Activated T-helper 2 cell treated with anti-CD3 and anti-CD28 coated beads, Interferon-gamma antibody, Interleukin-2, Interleukin-4, amounts not matched to agents 10 μg/mL and 5 μg/mL and 100 μg/mL, durations not matched to agents 14 hours and 24 hours and 36 hours (primary cell): ENCODE results near the gene MALAT1. TPM values are rescaled to one million over a fixed set of nuclear protein-coding genes. Genes with fewer than 3 reads are reported as not detected.
"Not testable (repeated sequence)": the region's sequence is repeated elsewhere in the genome, so short reads cannot be mapped to it uniquely, and the experiment has no call there.

Experiments
- DNase-seq: peaks from one replicate; pipeline ENCODE4 v3.0.0; 2021; ENCODE audit warnings: low spot score
- H3K27ac Mint-ChIP-seq: one replicate; pipeline ENCODE4 v1.8.0; 2021; ENCODE audit warnings: mixed read lengths
- H3K27me3 Mint-ChIP-seq: one replicate; pipeline ENCODE4 v1.8.0; 2021; ENCODE audit warnings: low read depth, mixed read lengths
- H3K36me3 Mint-ChIP-seq: one replicate; pipeline ENCODE4 v1.8.0; 2021; ENCODE audit warnings: low read depth, mixed read lengths
- H3K4me1 Mint-ChIP-seq: one replicate; pipeline ENCODE4 v1.8.0; 2021; ENCODE audit warnings: low read depth, mixed read lengths
- H3K4me3 Mint-ChIP-seq: one replicate; pipeline ENCODE4 v1.8.0; 2021; ENCODE audit warnings: low read depth, mild to moderate bottlenecking, moderate library complexity, mixed read lengths
- H3K9me3 Mint-ChIP-seq: one replicate; pipeline ENCODE4 v1.8.0; 2021; ENCODE audit warnings: mixed read lengths
- intact Hi-C: fragments of 100-400 bp; cut with micrococcal nuclease; formaldehyde crosslinking; loops from one replicate; pipeline ENCODE4 v1.15.1; 2023
- total RNA-seq: library from RNA; stranded (reverse); gene quantifications from 2 replicates; pipeline ENCODE4 v1.2.3, GENCODE V29; 2022

The MALAT1 gene
- total RNA-seq, 1 donor from 2014 or later = 4,338 TPM

- Mint-ChIP-seq H3K4me1 (peaks cover 37% of the 10 kb centered on the region), H3K36me3 (no peaks in the 10 kb centered on the region)
Measured at GRCh38 chr11:65503949-65504673, 5.3 kb downstream of the MALAT1 start.

GRCh38 chr11:65504674-65505465 lies 6.0 kb downstream of the MALAT1 start:
- H3K27ac Mint-ChIP-seq = peak overlapping the region; percentile 72
- peaks cover 39% of the 10 kb centered on the region for H3K4me1 Mint-ChIP-seq
- intact Hi-C loops = no loop called here
- H3K9me3 Mint-ChIP-seq = no peaks in the 10 kb centered on the region
- DNase-seq = no peak
- H3K36me3 Mint-ChIP-seq = no peaks in the 10 kb centered on the region
- no peak overlapping the region for H3K4me3 Mint-ChIP-seq
- H3K27me3 Mint-ChIP-seq = no peaks in the 10 kb centered on the region

More at GRCh38 chr11:65503949-65504673, 5.3 kb downstream of the MALAT1 start:
- H3K27me3 Mint-ChIP-seq = no peaks in the 10 kb centered on the region
- no peak for DNase-seq
- peak overlapping the region; percentile 74 for H3K27ac Mint-ChIP-seq
- H3K9me3 Mint-ChIP-seq = no peaks in the 10 kb centered on the region
- intact Hi-C loops = no loop called here
- H3K4me3 Mint-ChIP-seq = no peak overlapping the region

- no peak for DNase-seq
- Mint-ChIP-seq H3K4me1 (peaks cover 42% of the 10 kb centered on the region), H3K4me3 (no peak overlapping the region), H3K27ac (peak overlapping the region; percentile 59), H3K27me3 (no peaks in the 10 kb centered on the region), H3K36me3 (no peaks in the 10 kb centered on the region), H3K9me3 (no peaks in the 10 kb centered on the region)
- intact Hi-C loops = no loop called here
Measured at GRCh38 chr11:65505466-65506289, 6.8 kb downstream of the MALAT1 start.

- H3K27me3 Mint-ChIP-seq = no peaks in the 10 kb centered on the region
- no peaks in the 10 kb centered on the region for H3K9me3 Mint-ChIP-seq
- H3K36me3 Mint-ChIP-seq = no peaks in the 10 kb centered on the region
- intact Hi-C loops = no loop called here
- DNase-seq = no peak
- no peak overlapping the region for H3K4me3 Mint-ChIP-seq
- peaks cover 43% of the 10 kb centered on the region for H3K4me1 Mint-ChIP-seq
- H3K27ac Mint-ChIP-seq = peak overlapping the region; percentile 59
Measured at GRCh38 chr11:65506290-65506771, 7.5 kb downstream of the MALAT1 start.

DNA sequence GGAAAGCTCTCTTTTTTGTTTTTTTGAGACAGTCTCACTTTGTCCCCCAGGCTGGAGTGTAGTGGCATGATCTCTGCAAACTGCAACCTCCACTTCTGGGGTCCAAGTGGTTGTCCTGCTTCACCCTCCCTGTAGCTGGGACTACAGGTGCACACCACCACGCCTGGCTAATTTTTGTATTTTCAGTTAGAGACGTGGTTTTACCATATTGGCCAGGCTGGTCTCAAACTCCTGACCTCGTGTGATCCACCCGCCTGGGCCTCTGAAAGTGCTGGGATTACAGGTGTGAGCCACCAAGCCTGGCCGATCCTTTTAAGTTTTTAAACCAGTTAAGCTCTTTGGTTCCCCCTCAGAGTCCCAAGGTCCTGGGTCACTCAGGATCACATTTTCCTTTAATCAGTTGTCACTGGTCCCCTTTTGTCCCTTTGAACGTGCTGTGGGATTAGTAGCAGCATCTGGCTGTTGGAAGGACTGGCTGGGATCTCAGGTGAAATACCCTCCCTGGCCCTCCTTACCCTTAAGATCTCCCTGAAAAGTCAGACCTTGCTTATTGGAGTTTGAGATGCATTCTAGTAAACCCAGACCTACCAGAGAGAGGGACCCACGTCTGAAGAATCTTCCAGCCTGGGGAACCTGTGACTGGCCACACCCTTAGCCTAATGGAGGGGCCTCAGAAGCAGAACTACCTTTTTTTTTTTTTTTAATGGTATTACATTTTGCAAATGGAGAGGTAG lies 8.1 kb downstream of the MALAT1 start:
- Mint-ChIP-seq H3K27me3 (no peaks in the 10 kb centered on the region), H3K9me3 (no peaks in the 10 kb centered on the region), H3K4me3 (peak overlapping the region; percentile 49), H3K27ac (peak overlapping the region; percentile 59), H3K4me1 (peaks cover 43% of the 10 kb centered on the region), H3K36me3 (no peaks in the 10 kb centered on the region)
- DNase-seq = no peak
- intact Hi-C loops = no loop called here

- H3K36me3 Mint-ChIP-seq, H3K27me3 Mint-ChIP-seq, intact Hi-C loops, H3K9me3 Mint-ChIP-seq, H3K4me3 Mint-ChIP-seq, H3K27ac Mint-ChIP-seq, DNase-seq: not testable (repeated sequence)
- H3K4me1 Mint-ChIP-seq = peaks cover 15% of the 10 kb centered on the region
Measured at GRCh38 chr11:65512311-65512710, 13.5 kb downstream of the MALAT1 start.

DNA sequence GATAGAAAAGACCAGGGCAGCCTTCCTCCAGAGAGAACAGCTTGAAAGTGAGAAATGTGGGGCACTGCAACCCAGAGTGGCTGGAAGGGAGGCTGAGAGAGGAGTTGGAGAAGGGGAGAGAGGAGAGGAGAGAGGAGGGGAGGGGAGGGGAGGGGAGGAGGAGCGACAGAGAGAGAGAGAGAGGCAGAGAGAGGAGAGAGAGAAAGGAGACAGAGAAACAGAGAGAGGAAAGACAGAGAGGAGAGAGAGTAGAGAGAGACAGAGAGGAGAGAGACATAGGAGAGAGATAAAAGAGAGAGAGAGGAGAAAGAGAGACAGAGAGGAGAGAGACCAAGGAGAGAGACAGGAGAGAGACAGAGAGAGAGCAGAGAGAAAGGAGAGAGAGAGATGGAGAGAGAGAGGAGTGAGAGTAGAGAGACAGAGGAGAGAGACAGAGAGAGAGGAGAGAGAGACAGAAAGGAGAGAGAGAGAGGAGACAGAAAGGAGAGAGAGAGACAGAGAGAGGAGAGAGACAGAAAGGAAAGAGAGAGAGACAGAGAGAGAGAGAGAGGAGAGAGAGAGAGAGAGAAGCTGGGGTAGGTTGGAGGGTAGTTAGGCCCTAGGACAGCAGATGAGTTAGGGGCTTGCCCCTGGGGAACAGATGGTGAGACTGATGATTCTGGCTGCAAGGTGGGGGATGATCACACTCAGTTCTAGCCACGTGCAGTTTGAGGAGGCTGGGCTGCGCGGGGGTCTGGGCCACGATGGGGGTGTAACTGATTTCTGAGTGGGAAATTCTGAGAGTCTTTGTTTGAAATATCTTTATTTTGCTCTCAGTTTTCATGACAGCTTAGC lies 17.5 kb downstream of the MALAT1 start:
- no peak for DNase-seq
- Mint-ChIP-seq H3K27me3 (no peaks in the 10 kb centered on the region), H3K9me3 (no peaks in the 10 kb centered on the region), H3K27ac (peak overlapping the region; percentile 31), H3K4me3 (no peak overlapping the region), H3K4me1 (peaks cover 3% of the 10 kb centered on the region), H3K36me3 (no peaks in the 10 kb centered on the region)
- intact Hi-C loops = no loop called here

DNA sequence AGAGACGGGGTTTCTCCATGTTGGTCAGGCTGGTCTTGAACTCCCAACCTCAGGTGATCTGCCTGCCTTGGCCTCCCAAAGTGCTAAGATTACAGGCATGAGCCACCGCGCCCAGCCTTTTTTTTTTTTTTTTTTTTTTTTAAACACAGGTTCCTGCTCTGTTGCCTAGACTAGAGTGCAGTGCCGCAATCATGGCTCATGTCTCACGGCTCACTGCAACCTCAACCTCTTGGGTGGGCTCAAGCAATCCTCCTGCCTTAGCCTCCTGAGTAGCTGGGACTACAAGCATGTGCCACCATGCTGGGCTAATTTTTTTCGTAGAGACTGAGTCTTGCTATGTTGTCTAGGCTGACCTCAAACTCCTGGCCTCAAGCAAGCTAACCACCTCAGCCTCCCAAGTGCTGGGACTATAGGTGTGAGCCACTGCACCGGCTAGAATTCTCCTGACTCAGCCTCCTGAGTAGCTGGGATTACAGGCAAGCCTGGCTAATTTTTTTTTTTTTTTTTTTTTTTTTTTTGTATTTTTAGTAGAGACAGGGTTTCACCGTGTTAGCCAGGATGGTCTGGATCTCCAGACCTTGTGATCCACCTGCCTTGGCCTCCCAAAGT lies 20.2 kb downstream of the MALAT1 start:
- intact Hi-C loops, H3K27ac Mint-ChIP-seq, H3K36me3 Mint-ChIP-seq, DNase-seq, H3K27me3 Mint-ChIP-seq, H3K9me3 Mint-ChIP-seq, H3K4me3 Mint-ChIP-seq: not testable (repeated sequence)
- peaks cover 27% of the 10 kb centered on the region for H3K4me1 Mint-ChIP-seq

DNA sequence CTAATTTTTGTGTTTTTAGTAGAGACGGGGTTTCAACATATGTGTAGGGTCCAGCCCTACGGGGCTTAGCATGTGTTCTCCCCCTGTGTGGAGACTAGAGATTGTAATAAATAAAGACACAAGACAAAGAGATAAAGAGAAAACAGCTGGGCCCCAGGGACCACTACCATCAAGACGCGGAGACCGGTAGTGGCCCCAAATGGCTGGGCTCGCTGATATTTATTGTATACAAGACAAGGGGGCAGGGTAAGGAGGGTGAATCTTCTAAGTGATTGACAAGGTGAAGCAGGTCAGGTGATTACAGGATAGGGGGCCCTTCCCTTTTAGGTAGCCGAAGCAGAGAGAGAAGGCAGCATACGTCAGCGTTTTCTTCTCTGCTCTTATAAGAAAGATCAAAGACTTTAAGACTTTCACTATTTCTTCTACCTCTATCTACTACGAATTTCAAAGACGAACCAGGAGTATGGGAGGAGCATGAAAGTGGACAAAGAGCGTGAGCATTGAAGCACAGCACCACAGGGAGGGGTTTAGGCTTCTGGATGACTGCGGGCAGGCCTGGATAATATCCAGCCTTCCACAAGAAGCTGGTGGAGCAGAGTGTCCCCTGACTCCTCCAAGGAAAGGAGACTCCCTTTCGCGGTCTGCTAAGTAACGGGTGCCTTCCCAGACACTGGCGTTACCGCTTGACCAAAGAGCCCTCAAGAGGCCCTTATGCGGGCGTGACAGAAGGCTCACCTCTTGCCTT lies 23.1 kb downstream of the MALAT1 start:
- intact Hi-C loops, H3K27me3 Mint-ChIP-seq, H3K36me3 Mint-ChIP-seq, H3K27ac Mint-ChIP-seq, DNase-seq, H3K9me3 Mint-ChIP-seq: not testable (repeated sequence)
- H3K4me3 Mint-ChIP-seq = peak overlapping the region; percentile 6
- H3K4me1 Mint-ChIP-seq = peaks cover 33% of the 10 kb centered on the region

DNA sequence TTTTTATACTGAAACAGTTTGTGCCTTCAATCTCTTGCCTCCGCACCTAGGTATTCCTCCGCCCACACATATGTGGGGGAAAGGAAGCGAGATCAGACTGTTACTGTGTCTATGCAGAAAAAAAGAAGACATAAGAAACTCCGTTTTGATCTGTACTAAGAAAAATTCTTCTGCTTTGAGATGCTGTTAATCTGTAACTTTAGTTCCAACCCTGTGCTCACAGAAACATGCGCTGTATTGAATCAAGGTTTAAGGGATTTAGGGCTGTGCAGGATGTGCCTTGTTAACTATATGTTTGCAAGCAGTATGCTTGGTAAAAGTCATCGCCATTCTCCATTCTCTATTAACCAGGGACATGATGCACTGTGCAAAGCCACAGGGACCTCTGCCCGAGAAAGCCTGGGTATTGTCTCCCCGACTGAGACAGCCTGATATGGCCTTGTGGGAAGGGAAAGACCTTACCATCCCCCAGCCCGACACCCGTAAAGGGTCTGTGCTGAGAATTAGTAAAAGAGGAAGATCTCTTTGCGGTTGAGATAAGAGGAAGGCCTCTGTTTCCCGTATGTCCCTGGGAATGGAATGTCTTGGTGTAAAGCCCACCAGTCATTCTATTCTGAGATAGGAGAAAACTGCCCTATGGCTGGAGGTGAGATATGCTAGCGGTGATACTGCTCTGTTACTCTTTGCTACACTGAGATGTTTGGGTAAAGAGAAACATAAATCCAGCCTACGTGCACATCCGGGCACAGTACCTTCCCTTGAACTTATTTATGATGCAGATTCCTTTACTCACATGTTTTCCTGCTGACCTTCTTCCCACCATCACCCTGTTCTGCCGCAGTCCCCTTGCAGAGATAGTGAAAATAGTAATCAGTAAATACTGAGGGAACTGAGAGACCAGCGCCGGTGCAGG lies 24.1 kb downstream of the MALAT1 start:
- H3K9me3 Mint-ChIP-seq, DNase-seq, intact Hi-C loops, H3K27me3 Mint-ChIP-seq: not testable (repeated sequence)
- Mint-ChIP-seq H3K36me3 (peaks cover 15% of the 10 kb centered on the region), H3K4me3 (peak overlapping the region; percentile 60), H3K27ac (peak overlapping the region; percentile 85), H3K4me1 (peaks cover 35% of the 10 kb centered on the region)
